ES-I3 (cell line): ENCODE results near the gene SCRN1.

Source experiments
- H3K36me3 ChIP-seq: 2 replicates; pipeline ENCODE4 v1.6.1; 2013; ENCODE audit warnings: mild to moderate bottlenecking, low read length, control low read depth, moderate library complexity; ENCODE audit not compliant: insufficient read depth
- H3K4me1 ChIP-seq: 2 replicates; pipeline ENCODE4 v1.6.1; 2013; ENCODE audit warnings: mild to moderate bottlenecking, control low read depth, low read length; ENCODE audit not compliant: insufficient read depth
- H3K9ac ChIP-seq: 2 replicates; pipeline ENCODE4 v1.6.1; 2013; ENCODE audit warnings: low read depth, mild to moderate bottlenecking, low read length, moderate library complexity
- H3K9me3 ChIP-seq: 2 replicates; pipeline ENCODE4 v1.6.1; 2013; ENCODE audit warnings: mild to moderate bottlenecking, low read length, moderate library complexity; ENCODE audit not compliant: control insufficient read depth, insufficient read depth

SCRN1 gene

DNA sequence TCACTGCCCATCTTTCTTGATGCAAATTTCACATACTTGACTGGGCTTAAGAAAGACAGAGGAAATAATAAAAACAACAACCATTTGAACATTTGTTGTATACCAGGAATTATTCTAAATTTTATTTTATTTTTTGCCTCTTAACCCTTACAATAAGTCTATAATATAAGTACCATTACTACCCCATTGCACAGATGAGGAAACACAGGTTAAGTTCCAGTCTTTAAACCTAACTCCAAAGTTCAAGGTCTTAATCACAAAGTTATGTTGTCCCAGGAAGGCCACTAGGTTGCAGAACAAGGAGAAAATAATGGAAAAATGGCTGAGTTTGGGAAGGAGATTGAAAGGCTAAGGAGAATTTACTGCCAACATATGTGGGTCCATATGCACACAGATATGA is 33.4 kb upstream of the SCRN1 start:
- Histone ChIP-seq H3K9me3 (no peaks in the 10 kb centered on the region), H3K36me3 (no peaks in the 10 kb centered on the region; the same call in 1 of the 2 replicates), H3K4me1 (0 out of 2 replicates have a peak, but pooled peaks cover 3% of the 10 kb centered on the region), H3K9ac (no peak overlapping the region)

- no peak overlapping the region for H3K9ac ChIP-seq
- H3K4me1 ChIP-seq, result 0 out of 2 replicates have a peak, but pooled peaks cover 3% of the 10 kb centered on the region
- no peaks in the 10 kb centered on the region; the same call in 1 of the 2 replicates for H3K36me3 ChIP-seq
- no peaks in the 10 kb centered on the region for H3K9me3 ChIP-seq
Measured at GRCh38 chr7:30020535-30020934, 30.9 kb upstream of the SCRN1 start.

GRCh38 chr7:30019960-30020359 is 30.4 kb upstream of the SCRN1 start:
- no peaks in the 10 kb centered on the region for H3K9me3 ChIP-seq
- no peaks in the 10 kb centered on the region; the same call in 1 of the 2 replicates for H3K36me3 ChIP-seq
- H3K4me1 ChIP-seq, result 0 out of 2 replicates have a peak, but pooled peaks cover 2% of the 10 kb centered on the region
- H3K9ac ChIP-seq, result no peak overlapping the region

GRCh38 chr7:30019387-30019786 is 29.8 kb upstream of the SCRN1 start:
- Histone ChIP-seq H3K4me1 (no peaks in the 10 kb centered on the region), H3K9me3 (no peaks in the 10 kb centered on the region), H3K9ac (no peak overlapping the region), H3K36me3 (no peaks in the 10 kb centered on the region; the same call in 1 of the 2 replicates)

- Histone ChIP-seq H3K36me3 (no peaks in the 10 kb centered on the region; the same call in none of the 2 replicates), H3K9me3 (no peaks in the 10 kb centered on the region), H3K9ac (no peak overlapping the region), H3K4me1 (no peaks in the 10 kb centered on the region)
Measured at GRCh38 chr7:30018451-30018850, 28.9 kb upstream of the SCRN1 start.

GRCh38 chr7:30012757-30013156 is 23.2 kb upstream of the SCRN1 start:
- H3K4me1 ChIP-seq, result no peaks in the 10 kb centered on the region
- H3K9me3 ChIP-seq, result no peaks in the 10 kb centered on the region
- H3K9ac ChIP-seq, result no peak overlapping the region

DNA sequence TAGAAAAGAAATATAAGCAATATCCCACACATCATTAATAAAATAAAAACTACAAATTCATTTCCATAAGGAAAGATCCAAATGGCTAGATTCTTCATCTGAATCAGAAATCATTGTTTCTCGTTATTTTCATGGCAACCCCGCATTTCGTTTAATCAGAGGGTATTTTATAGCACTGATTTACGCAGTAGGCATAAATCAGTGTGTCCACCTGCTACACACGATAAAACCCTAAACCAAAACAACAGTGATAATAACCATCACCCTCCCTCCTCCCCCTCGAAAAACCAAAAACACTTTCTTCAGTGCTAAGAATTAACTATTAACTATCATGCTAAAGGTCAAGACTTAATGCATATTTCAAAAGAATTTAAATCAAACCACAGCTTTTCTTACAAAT is 20.4 kb upstream of the SCRN1 start:
- peaks cover 7% of the 10 kb centered on the region for H3K4me1 ChIP-seq
- H3K9me3 ChIP-seq, result no peaks in the 10 kb centered on the region
- no peaks in the 10 kb centered on the region; the same call in 1 of the 2 replicates for H3K36me3 ChIP-seq
- H3K9ac ChIP-seq, result no peak overlapping the region

More at GRCh38 chr7:30012757-30013156, 23.2 kb upstream of the SCRN1 start:
- no peaks in the 10 kb centered on the region; the same call in none of the 2 replicates for H3K36me3 ChIP-seq

DNA sequence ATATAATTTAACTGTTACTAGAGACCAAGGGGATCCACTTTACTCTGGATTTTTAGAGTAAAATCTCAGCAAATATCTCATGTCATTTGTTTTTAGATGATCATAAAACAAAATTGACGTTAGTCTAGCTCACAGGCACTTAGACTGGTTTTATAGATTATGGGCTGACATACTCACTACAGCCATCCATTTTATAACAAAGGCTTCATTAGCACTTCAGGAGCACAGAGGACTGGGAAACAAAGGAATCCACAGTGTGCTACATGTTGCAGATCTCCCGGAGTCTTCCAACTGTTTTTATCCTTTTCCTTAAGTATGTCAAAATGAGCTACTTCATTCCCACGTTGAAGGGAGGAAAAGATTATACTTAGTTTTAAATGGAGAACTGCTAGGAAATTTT is 15.9 kb upstream of the SCRN1 start:
- Histone ChIP-seq H3K9ac (no peak overlapping the region), H3K9me3 (no peaks in the 10 kb centered on the region), H3K36me3 (no peaks in the 10 kb centered on the region), H3K4me1 (peaks cover 12% of the 10 kb centered on the region)

- H3K36me3 ChIP-seq, result no peaks in the 10 kb centered on the region
- H3K9me3 ChIP-seq, result no peaks in the 10 kb centered on the region
- peak overlapping the region; percentile 5 for H3K9ac ChIP-seq
- H3K4me1 ChIP-seq, result peaks cover 13% of the 10 kb centered on the region
Measured at GRCh38 chr7:30003098-30003497, 13.5 kb upstream of the SCRN1 start.

DNA sequence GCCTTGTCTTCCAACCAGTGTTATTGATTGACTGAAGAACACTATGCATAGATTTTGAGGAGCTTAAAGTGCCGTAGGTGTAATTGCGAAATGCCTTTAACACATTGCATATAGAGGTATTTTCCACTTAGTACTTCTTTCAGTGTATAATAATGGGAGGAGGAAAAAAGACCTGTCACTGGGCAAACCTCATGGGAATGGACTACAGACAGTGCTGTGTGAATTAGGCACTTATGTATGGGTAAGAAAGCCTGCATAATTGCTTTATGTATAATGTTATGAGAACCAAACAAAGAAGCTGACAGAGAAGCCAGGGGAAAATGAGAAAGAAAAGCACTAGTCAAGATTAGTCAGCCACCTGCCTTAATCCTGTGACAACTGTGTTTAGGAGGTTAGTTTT is 12.4 kb upstream of the SCRN1 start:
- Histone ChIP-seq H3K4me1 (peaks cover 13% of the 10 kb centered on the region), H3K36me3 (no peaks in the 10 kb centered on the region), H3K9me3 (no peaks in the 10 kb centered on the region), H3K9ac (no peak overlapping the region)

DNA sequence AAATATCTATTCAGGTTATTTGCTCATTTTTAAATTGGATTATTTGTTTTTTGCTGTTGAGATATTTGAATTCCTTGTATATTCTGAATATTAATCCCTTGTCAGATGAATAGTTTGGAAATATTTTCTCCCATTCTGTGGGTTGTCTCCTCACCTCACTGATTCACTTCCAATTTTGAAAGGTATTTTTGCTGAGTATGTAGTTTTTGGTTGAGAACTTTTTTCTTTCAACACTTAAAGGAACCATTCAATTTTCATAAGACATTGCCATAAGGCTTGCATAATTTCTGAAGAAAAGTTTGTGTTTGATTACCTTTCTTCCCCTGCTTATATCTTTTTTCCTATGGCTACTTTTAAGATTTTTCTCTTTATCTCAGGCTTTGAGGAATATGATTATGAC is 8.9 kb upstream of the SCRN1 start:
- 0 out of 2 replicates have a peak, but pooled peaks cover 5% of the 10 kb centered on the region for H3K4me1 ChIP-seq
- no peak overlapping the region for H3K9ac ChIP-seq
- H3K9me3 ChIP-seq, result peaks cover 1% of the 10 kb centered on the region; the same call in 1 of the 2 replicates
- H3K36me3 ChIP-seq, result no peaks in the 10 kb centered on the region

DNA sequence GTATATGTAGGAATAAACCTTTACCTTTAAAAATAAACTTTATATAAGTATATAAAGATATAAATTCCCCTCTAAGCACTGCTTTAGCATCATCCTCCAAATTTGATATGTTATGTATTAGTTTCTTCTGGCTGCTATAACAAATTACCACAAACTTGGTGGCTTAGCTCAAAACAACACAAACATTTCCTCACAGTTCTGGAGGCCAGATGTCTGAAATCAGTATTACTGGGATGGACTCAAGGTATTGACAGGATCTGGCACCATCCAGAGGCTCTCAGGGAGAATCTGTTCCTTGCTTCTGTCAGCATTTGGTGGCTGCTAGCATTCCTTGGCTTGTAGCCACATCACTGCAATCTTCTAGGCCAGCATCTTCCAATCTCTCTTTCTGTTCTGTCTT is 6.7 kb upstream of the SCRN1 start:
- no peak overlapping the region for H3K9ac ChIP-seq

GRCh38 chr7:29995652-29996051 is 6.1 kb upstream of the SCRN1 start:
- Histone ChIP-seq H3K36me3 (no peaks in the 10 kb centered on the region), H3K9me3 (peaks cover 6% of the 10 kb centered on the region; the same call in 1 of the 2 replicates), H3K4me1 (0 out of 2 replicates have a peak, but pooled peaks cover 2% of the 10 kb centered on the region)

More for the DNA sequence above, 6.7 kb upstream of the SCRN1 start:
- Histone ChIP-seq H3K36me3 (no peaks in the 10 kb centered on the region), H3K9me3 (peaks cover 6% of the 10 kb centered on the region; the same call in 1 of the 2 replicates), H3K4me1 (0 out of 2 replicates have a peak, but pooled peaks cover 5% of the 10 kb centered on the region)

GRCh38 chr7:29993140-29993539 is 3.5 kb upstream of the SCRN1 start:
- Histone ChIP-seq H3K36me3 (no peaks in the 10 kb centered on the region), H3K4me1 (no peaks in the 10 kb centered on the region), H3K9me3 (peaks cover 6% of the 10 kb centered on the region; the same call in 1 of the 2 replicates), H3K9ac (no peak overlapping the region)

More at GRCh38 chr7:29995652-29996051, 6.1 kb upstream of the SCRN1 start:
- H3K9ac ChIP-seq, result no peak overlapping the region

DNA sequence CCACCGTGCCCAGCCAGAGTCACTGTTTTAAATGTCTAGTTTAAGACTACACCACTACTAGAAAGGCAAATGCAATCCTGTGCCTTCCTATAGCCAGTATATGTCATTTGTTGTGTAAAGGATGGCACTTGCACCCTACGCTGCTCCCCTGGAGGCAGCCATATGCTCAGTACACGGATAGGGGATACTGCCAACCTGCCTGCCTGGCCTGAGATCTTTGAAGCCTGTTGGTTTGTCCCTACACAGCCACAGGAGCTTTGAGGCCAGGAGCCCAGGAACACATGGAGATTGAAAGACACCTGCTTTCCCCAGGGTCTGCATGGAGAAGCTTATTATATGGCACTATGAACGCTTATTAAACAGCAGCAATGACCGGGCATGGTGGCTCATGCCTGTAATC is 2.3 kb upstream of the SCRN1 start:
- peaks cover 6% of the 10 kb centered on the region for H3K4me1 ChIP-seq
- no peaks in the 10 kb centered on the region for H3K36me3 ChIP-seq
- H3K9ac ChIP-seq, result no peak overlapping the region
- H3K9me3 ChIP-seq, result peaks cover 6% of the 10 kb centered on the region; the same call in 1 of the 2 replicates
